Loucy (cell line): ENCODE measurements around the gene OR1A1.

ENCODE experiments used
- H2AFZ ChIP-seq: fragments of 200-600 bp; sonication (generic); 2 replicates; pipeline ENCODE4 v1.6.0; 2016; ENCODE audit warnings: antibody characterized with exemption, mild to moderate bottlenecking, low read length, moderate library complexity
- H3F3A ChIP-seq: fragments of 200-600 bp; 2 replicates; pipeline ENCODE4 v1.6.0; 2016; ENCODE audit warnings: antibody characterized with exemption, low read depth, mild to moderate bottlenecking
- H3K27me3 ChIP-seq: fragments of 200-600 bp; sonication (generic); 2 replicates; pipeline ENCODE4 v1.6.1; 2014; ENCODE audit warnings: low read length, mild to moderate bottlenecking; ENCODE audit not compliant: insufficient read depth, poor library complexity, severe bottlenecking
- H3K36me3 ChIP-seq: fragments of 200-600 bp; sonication (generic); 2 replicates; pipeline ENCODE4 v1.6.1; 2016; ENCODE audit warnings: low read length; ENCODE audit not compliant: insufficient read depth
- H3K4me1 ChIP-seq: fragments of 200-600 bp; sonication (generic); 2 replicates; pipeline ENCODE4 v1.5.1; 2014; ENCODE audit warnings: low read length, mild to moderate bottlenecking; ENCODE audit not compliant: insufficient read depth, poor library complexity, severe bottlenecking
- H3K4me2 ChIP-seq: fragments of 200-600 bp; sonication (generic); 2 replicates; pipeline ENCODE4 v1.6.0; 2014; ENCODE audit warnings: antibody characterized with exemption, low read length, low read depth, mild to moderate bottlenecking; ENCODE audit not compliant: poor library complexity, severe bottlenecking
- H3K4me3 ChIP-seq: fragments of 200-600 bp; sonication (generic); 2 replicates; pipeline ENCODE4 v1.5.1; 2014; ENCODE audit warnings: low read length, mild to moderate bottlenecking, mixed read lengths; ENCODE audit not compliant: poor library complexity, severe bottlenecking
- H3K79me2 ChIP-seq: fragments of 200-600 bp; sonication (generic); 2 replicates; pipeline ENCODE4 v1.6.1; 2014; ENCODE audit warnings: low read length; ENCODE audit not compliant: insufficient read depth
- H3K9ac ChIP-seq: fragments of 200-600 bp; sonication (generic); 2 replicates; pipeline ENCODE4 v1.6.0; 2014; ENCODE audit warnings: mild to moderate bottlenecking, low read depth, low read length, moderate library complexity; ENCODE audit not compliant: poor library complexity, severe bottlenecking
- H3K9me2 ChIP-seq: fragments of 200-600 bp; sonication (generic); replicated peaks from 2 replicates; pipeline ENCODE4 v1.6.1; 2016; ENCODE audit warnings: low read depth, low read length, mixed read lengths
- H3K9me3 ChIP-seq: fragments of 200-600 bp; sonication (generic); 2 replicates; pipeline ENCODE4 v1.6.1; 2014; ENCODE audit warnings: mild to moderate bottlenecking, antibody characterized with exemption, low read length, low read depth; ENCODE audit not compliant: insufficient read depth
- H4K20me1 ChIP-seq: fragments of 200-600 bp; sonication (generic); 2 replicates; pipeline ENCODE4 v1.6.0; 2014; ENCODE audit warnings: antibody characterized with exemption, low read length, mild to moderate bottlenecking; ENCODE audit not compliant: insufficient read depth, poor library complexity, severe bottlenecking
- CTCF ChIP-seq: fragments of 200-600 bp; sonication (generic); conservative IDR thresholded peaks from 2 replicates; pipeline ENCODE4 v1.5.1; 2014; ENCODE audit warnings: mild to moderate bottlenecking, antibody characterized with exemption, low read length
- EZH2phosphoT487 ChIP-seq: fragments of 200-600 bp; IDR thresholded peaks from 2 replicates; pipeline ENCODE4 v1.6.1; 2018; ENCODE audit warnings: antibody characterized with exemption, mild to moderate bottlenecking, moderate library complexity, borderline replicate concordance

OR1A1 gene

GRCh38 chr17:3197219-3197618 is 10.2 kb upstream of the OR1A1 start, which contains the start of gene OR1A2:
Gene OR1A2 (plus strand): TSS chr17:3197519. CDS start chr17:3197519, 0 bp downstream.
- Histone ChIP-seq H3K9ac (no peak within 1 kb of the TSS), H3K9me3 (no peaks in the 10 kb centered on the region), H4K20me1 (no peaks in the 10 kb centered on the region), H3K36me3 (no peaks in the 10 kb centered on the region), H3K27me3 (no peaks in the 10 kb centered on the region), H3K4me3 (no peak within 1 kb of the TSS), H3F3A (no peaks in the 10 kb centered on the region), H2AFZ (no peak within 1 kb of the TSS), H3K9me2 (no peaks in the 10 kb centered on the region), H3K79me2 (no peaks in the 10 kb centered on the region), H3K4me2 (no peak within 1 kb of the TSS), H3K4me1 (no peaks in the 10 kb centered on the region)
- TF ChIP-seq CTCF = no peak
- no peak for TF ChIP-seq EZH2phosphoT487

- Histone ChIP-seq H3K27me3 (no peaks in the 10 kb centered on the region), H3K9ac (no peak overlapping the region), H3K79me2 (no peaks in the 10 kb centered on the region), H3K9me3 (no peaks in the 10 kb centered on the region), H3K4me3 (no peak overlapping the region), H3K9me2 (no peaks in the 10 kb centered on the region), H3K4me2 (no peak overlapping the region), H4K20me1 (no peaks in the 10 kb centered on the region), H3K36me3 (no peaks in the 10 kb centered on the region), H3K4me1 (no peaks in the 10 kb centered on the region), H2AFZ (no peak overlapping the region), H3F3A (no peaks in the 10 kb centered on the region)
- TF ChIP-seq EZH2phosphoT487 (no peak), CTCF (no peak)
Measured at GRCh38 chr17:3208484-3208883, 1.0 kb downstream of the OR1A1 start.

GRCh38 chr17:3213001-3213400 is 5.5 kb downstream of the OR1A1 start:
- Histone ChIP-seq H3K4me1 (no peaks in the 10 kb centered on the region), H3K4me3 (no peak overlapping the region), H3K79me2 (no peaks in the 10 kb centered on the region), H3K9ac (no peak overlapping the region), H2AFZ (no peak overlapping the region), H3K4me2 (no peak overlapping the region), H3K9me2 (no peaks in the 10 kb centered on the region), H3K36me3 (no peaks in the 10 kb centered on the region), H3K27me3 (no peaks in the 10 kb centered on the region), H4K20me1 (no peaks in the 10 kb centered on the region), H3K9me3 (no peaks in the 10 kb centered on the region), H3F3A (no peaks in the 10 kb centered on the region)
- no peak for TF ChIP-seq EZH2phosphoT487
- no peak for TF ChIP-seq CTCF
